Keratinocyte (primary cell): ENCODE data around the gene TOMT.

Experiments used
- EZH2 ChIP-seq: IDR thresholded peaks from one replicate; pipeline ENCODE4 v1.6.1; 2012; ENCODE audit warnings: inconsistent platforms, mild to moderate bottlenecking, low read length, moderate library complexity
- TF ChIP-seq, protein P1 (sequence below), 3 experiments: IDR thresholded peaks in 1 of 3; conservative IDR thresholded peaks in 1 of 3; optimal IDR thresholded peaks in 1 of 3; 2 replicates in 2 of 3; 3 replicates in 1 of 3; pipeline versions ENCODE3 to v1.5.1; 2011; ENCODE audit warnings: low read length in 3 of 3, mild to moderate bottlenecking in 3 of 3, moderate library complexity in 2 of 3, control low read depth in 1 of 3, inconsistent platforms in 1 of 3; ENCODE audit not compliant: insufficient read depth in 2 of 3; ENCODE audit errors: extremely low read depth in 1 of 3

DNA sequence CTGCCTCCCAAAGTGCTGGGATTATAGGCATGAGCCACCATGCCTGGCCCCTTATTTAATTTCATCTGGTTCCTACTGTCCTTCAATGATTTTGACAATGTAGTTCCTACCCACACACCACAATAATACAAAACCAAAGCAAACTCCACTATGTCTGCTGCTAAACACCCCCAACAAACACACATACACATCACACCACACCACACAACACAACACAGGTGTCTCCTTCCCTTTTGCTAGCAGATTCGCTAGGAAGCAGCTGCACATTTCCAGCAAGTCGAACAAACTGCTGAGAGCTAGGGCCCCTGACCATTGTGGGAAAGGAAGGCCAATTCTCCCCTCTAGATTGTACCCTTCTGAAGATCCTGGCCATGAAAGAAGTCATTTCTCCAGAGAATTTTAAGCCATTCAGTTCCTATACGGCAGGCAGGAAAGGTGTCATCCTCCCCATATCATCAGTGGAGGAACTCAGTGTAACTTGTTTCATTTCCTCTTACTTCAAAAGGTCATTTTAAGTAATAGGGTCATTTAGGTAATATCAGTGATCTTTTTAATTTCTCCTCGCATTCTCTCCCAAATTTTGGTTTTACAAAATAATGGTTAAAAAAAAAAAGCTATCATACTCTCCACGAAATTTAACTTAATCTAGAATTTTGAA lies 43.9 kb upstream of the TOMT start:
- TF ChIP-seq EZH2, result no peak
- TF ChIP-seq, protein P1, sequence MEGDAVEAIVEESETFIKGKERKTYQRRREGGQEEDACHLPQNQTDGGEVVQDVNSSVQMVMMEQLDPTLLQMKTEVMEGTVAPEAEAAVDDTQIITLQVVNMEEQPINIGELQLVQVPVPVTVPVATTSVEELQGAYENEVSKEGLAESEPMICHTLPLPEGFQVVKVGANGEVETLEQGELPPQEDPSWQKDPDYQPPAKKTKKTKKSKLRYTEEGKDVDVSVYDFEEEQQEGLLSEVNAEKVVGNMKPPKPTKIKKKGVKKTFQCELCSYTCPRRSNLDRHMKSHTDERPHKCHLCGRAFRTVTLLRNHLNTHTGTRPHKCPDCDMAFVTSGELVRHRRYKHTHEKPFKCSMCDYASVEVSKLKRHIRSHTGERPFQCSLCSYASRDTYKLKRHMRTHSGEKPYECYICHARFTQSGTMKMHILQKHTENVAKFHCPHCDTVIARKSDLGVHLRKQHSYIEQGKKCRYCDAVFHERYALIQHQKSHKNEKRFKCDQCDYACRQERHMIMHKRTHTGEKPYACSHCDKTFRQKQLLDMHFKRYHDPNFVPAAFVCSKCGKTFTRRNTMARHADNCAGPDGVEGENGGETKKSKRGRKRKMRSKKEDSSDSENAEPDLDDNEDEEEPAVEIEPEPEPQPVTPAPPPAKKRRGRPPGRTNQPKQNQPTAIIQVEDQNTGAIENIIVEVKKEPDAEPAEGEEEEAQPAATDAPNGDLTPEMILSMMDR (optimal IDR thresholded peaks at IDR 0.05 in 1 of 3, IDR thresholded peaks at IDR 0.05 in 1 of 3, conservative IDR thresholded peaks at IDR 0.05 in 1 of 3; ENCODE audit: extremely low read depth in 1 of 3, insufficient read depth in 2 of 3, low read length in 3 of 3), result no peak
